Karpas-422 (cell line): ENCODE data around the gene HP. TPM values are rescaled to one million over a fixed set of nuclear protein-coding genes. Genes with fewer than 3 reads are reported as not detected.

Experiments used
- DNase-seq: peaks from one replicate; pipeline ENCODE4 v3.0.0-alpha.2; 2015
- H2AFZ ChIP-seq: fragments of 200-600 bp; sonication (generic); 2 replicates; pipeline ENCODE4 v1.6.1; 2014; ENCODE audit warnings: antibody characterized with exemption, low read length, mixed read lengths
- H3K27ac ChIP-seq: fragments of 200-600 bp; sonication (generic); 2 replicates; pipeline ENCODE4 v1.5.1; 2014; ENCODE audit warnings: mild to moderate bottlenecking, low read length, moderate library complexity
- H3K27me3 ChIP-seq: fragments of 200-600 bp; sonication (generic); 2 replicates; pipeline ENCODE4 v1.6.1; 2014; ENCODE audit warnings: low read length, mixed read lengths
- H3K36me3 ChIP-seq: fragments of 200-600 bp; sonication (generic); 2 replicates; pipeline ENCODE4 v1.6.1; 2014; ENCODE audit warnings: low read length, mixed read lengths; ENCODE audit not compliant: insufficient read depth
- H3K4me1 ChIP-seq: fragments of 200-600 bp; sonication (generic); 2 replicates; pipeline ENCODE4 v1.6.1; 2014; ENCODE audit warnings: mild to moderate bottlenecking, low read length, mixed read lengths
- H3K4me2 ChIP-seq: fragments of 200-600 bp; sonication (generic); 2 replicates; pipeline ENCODE4 v1.6.1; 2014; ENCODE audit warnings: low read length, low read depth, mild to moderate bottlenecking; ENCODE audit not compliant: poor library complexity, severe bottlenecking
- H3K4me3 ChIP-seq: fragments of 200-600 bp; sonication (generic); 2 replicates; pipeline ENCODE4 v1.5.1; 2014; ENCODE audit warnings: mild to moderate bottlenecking, antibody characterized with exemption, low read length, mixed read lengths
- H3K79me2 ChIP-seq: fragments of 200-600 bp; sonication (generic); 2 replicates; pipeline ENCODE4 v1.6.1; 2014; ENCODE audit warnings: mild to moderate bottlenecking, low read length, mixed read lengths
- H3K9ac ChIP-seq: fragments of 200-600 bp; sonication (generic); 2 replicates; pipeline ENCODE4 v1.6.0; 2014; ENCODE audit warnings: low read length
- H3K9me2 ChIP-seq: fragments of 200-600 bp; sonication (generic), shearing (Covaris generic); replicated peaks from 2 replicates; pipeline ENCODE4 v1.6.0; 2014; ENCODE audit warnings: mild to moderate bottlenecking, low read length, moderate library complexity; ENCODE audit not compliant: insufficient read depth
- H3K9me3 ChIP-seq: fragments of 300-700, 200-600 bp; sonication (generic); 2 replicates; pipeline ENCODE4 v1.6.1; 2014; ENCODE audit warnings: low read length, mixed read lengths
- H4K20me1 ChIP-seq: fragments of 200-600 bp; sonication (generic); 2 replicates; pipeline ENCODE4 v1.6.1; 2014; ENCODE audit warnings: mild to moderate bottlenecking, antibody characterized with exemption, low read length, low read depth; ENCODE audit not compliant: insufficient read depth
- total RNA-seq: library from RNA; depleted of rRNA; stranded (reverse); fragments of >200 nt; shearing (Covaris generic); gene quantifications from 2 replicates; pipeline ENCODE4 v1.2.3, GENCODE V29; 2014; ENCODE audit warnings: low replicate concordance

Gene HP
- total RNA-seq, 1 experiment from 2014 or later: not detected

DNA sequence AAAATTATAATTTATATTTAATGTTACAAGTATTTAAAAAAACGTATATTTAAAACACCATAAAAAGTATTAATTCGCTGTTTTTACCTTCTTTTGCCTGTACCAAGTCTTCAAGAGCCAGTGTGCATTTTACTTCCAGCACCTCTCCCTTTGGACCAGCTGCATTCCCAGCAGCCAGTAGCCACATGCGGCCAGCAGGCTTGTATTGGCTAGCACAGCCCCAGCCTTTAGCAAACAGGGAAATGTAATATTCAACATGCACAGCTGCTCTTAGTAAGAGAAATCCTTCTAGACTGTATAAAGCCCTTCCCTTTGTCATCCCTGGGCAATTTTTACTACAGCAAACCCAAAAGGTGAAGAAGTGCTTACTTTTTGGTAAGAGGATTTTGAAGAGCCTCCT is 39.2 kb upstream of the HP start:
- Histone ChIP-seq H3K36me3 (no peaks in the 10 kb centered on the region), H2AFZ (no peak overlapping the region), H3K9ac (no peak overlapping the region), H3K27me3 (no peaks in the 10 kb centered on the region), H3K9me3 (no peaks in the 10 kb centered on the region), H4K20me1 (no peaks in the 10 kb centered on the region), H3K9me2 (no peaks in the 10 kb centered on the region), H3K79me2 (peaks cover 7% of the 10 kb centered on the region), H3K4me3 (no peak overlapping the region), H3K4me2 (no peak overlapping the region), H3K4me1 (peaks cover 6% of the 10 kb centered on the region), H3K27ac (no peak overlapping the region)
- DNase-seq: no peak

DNA sequence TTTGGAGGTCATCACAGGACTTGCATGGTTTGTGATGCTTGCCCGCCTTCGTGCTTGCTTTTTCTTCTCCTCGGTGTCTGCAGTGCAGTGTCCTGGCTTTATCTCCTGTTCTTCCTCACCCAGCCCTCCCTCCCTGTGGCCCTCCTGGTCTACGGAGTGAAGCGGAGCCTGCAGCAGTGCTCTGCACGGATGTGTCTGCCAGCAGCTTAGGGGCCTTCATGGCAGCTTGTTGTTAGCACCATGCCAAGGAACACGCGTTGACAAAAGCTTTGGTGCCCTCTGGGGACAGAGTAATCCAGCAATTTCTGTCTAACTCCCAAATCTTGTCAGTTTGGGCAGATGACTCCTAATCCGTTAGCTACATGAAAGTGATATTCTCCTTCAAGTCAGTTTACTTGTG is 35.8 kb upstream of the HP start:
- no peak overlapping the region for H3K4me2 ChIP-seq
- no peaks in the 10 kb centered on the region for H3K9me2 ChIP-seq
- DNase-seq: no peak
- no peaks in the 10 kb centered on the region for H4K20me1 ChIP-seq
- H3K9me3 ChIP-seq: no peaks in the 10 kb centered on the region
- no peaks in the 10 kb centered on the region for H3K27me3 ChIP-seq
- H3K4me1 ChIP-seq: 0 out of 2 replicates have a peak, but pooled peaks cover 3% of the 10 kb centered on the region
- no peak overlapping the region for H3K4me3 ChIP-seq
- H2AFZ ChIP-seq: no peak overlapping the region
- no peak overlapping the region for H3K27ac ChIP-seq
- no peaks in the 10 kb centered on the region for H3K79me2 ChIP-seq
- no peak overlapping the region for H3K9ac ChIP-seq
- H3K36me3 ChIP-seq: no peaks in the 10 kb centered on the region; the same call in 1 of the 2 replicates

DNA sequence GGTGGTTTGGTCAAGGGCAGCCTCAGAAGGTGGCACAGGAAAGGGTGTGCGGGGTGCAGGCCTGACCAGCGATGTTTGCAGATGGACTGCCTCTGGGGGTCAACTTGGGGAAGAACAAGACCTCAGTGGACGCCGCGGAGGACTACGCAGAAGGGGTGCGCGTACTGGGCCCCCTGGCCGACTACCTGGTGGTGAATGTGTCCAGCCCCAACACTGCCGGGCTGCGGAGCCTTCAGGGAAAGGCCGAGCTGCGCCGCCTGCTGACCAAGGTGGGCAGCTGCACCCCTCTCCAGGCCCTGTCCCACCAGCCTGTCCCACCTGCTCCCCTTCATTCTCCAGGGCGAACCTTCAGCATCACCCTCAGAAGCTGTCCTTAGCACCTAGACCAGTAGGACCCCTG is 33.3 kb upstream of the HP start:
- Histone ChIP-seq H3K4me3 (no peak overlapping the region), H3K79me2 (no peaks in the 10 kb centered on the region), H3K36me3 (peaks cover 4% of the 10 kb centered on the region), H3K9me3 (no peaks in the 10 kb centered on the region), H3K9me2 (no peaks in the 10 kb centered on the region), H3K27ac (no peak overlapping the region), H3K9ac (no peak overlapping the region), H3K4me2 (no peak overlapping the region), H3K4me1 (no peaks in the 10 kb centered on the region), H4K20me1 (no peaks in the 10 kb centered on the region), H2AFZ (no peak overlapping the region), H3K27me3 (no peaks in the 10 kb centered on the region)
- DNase-seq: no peak

DNA sequence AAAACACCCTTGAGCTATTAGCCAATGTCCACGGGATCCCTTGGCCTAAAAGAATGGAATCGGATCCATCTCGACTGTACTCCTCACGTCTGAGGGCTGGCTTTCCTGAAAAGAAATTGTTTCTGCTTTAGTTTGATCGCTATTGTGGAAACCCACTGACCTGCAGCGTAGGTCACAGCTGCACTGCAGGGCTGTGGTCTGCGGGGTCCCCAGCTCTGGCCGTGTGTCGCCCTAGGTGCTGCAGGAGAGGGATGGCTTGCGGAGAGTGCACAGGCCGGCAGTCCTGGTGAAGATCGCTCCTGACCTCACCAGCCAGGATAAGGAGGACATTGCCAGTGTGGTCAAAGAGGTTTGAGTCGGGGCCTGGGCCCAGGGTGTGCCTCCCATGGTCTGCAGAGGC is 32.2 kb upstream of the HP start:
- Histone ChIP-seq H3K4me1 (no peaks in the 10 kb centered on the region), H3K79me2 (no peaks in the 10 kb centered on the region), H4K20me1 (no peaks in the 10 kb centered on the region), H3K4me3 (no peak overlapping the region), H3K9me2 (no peaks in the 10 kb centered on the region), H3K36me3 (peaks cover 4% of the 10 kb centered on the region), H3K4me2 (no peak overlapping the region), H3K27ac (no peak overlapping the region), H3K27me3 (no peaks in the 10 kb centered on the region), H3K9ac (no peak overlapping the region), H2AFZ (no peak overlapping the region), H3K9me3 (no peaks in the 10 kb centered on the region)
- DNase-seq: no peak

DNA sequence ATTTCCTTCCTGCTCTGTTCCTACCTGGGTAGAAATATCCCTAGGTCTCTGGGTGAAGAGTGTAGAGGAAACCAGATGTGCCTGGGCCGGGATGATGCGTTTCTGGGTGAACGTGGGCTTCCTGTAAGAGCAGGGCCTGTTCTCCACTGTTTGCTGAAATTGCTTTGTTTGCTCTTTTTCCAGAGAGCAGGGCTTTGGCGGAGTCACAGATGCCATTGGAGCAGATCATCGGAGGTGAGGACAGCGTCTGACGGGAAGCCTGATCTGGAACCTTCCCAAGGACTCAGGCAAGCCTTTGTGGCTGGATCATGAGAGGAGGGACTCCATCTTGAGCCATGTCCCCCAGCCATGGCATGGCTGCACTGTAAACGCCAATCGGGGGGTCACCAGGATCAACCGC is 30.3 kb upstream of the HP start:
- Histone ChIP-seq H3K36me3 (peaks cover 4% of the 10 kb centered on the region), H3K4me2 (no peak overlapping the region), H4K20me1 (no peaks in the 10 kb centered on the region), H3K9ac (no peak overlapping the region), H3K4me1 (no peaks in the 10 kb centered on the region), H3K27ac (no peak overlapping the region), H2AFZ (no peak overlapping the region), H3K27me3 (no peaks in the 10 kb centered on the region), H3K9me3 (no peaks in the 10 kb centered on the region), H3K79me2 (no peaks in the 10 kb centered on the region), H3K4me3 (no peak overlapping the region), H3K9me2 (no peaks in the 10 kb centered on the region)
- DNase-seq: no peak

DNA sequence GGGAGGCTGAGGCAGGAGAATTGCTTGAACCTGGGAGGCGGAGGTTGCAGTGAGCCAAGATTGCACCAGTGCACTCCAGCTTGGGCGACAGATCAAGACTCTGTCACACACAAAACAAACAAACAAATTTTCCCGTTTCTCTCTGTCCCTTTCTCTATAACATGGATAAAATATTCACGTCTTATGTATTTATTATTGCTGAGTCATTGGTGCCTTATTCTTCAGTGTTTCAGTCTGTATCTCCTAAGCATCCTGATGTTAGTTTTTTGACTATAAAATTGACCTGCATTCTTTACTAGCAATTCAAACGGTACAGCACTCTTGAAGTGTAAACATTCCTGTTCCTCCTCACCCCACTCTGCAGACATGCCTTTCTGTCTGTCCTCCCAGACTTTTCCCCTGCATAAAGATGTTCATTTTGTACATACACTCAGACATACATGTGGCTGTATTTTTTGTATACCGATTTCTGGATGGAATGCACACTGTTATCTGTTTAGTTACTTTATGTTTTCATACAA is 29.4 kb upstream of the HP start:
- Histone ChIP-seq H4K20me1 (no peaks in the 10 kb centered on the region), H3K4me1 (no peaks in the 10 kb centered on the region), H3K4me3 (no peak overlapping the region), H3K27me3 (no peaks in the 10 kb centered on the region), H3K4me2 (no peak overlapping the region), H3K27ac (no peak overlapping the region), H3K9ac (no peak overlapping the region), H3K36me3 (peaks cover 4% of the 10 kb centered on the region), H3K9me3 (no peaks in the 10 kb centered on the region), H3K9me2 (no peaks in the 10 kb centered on the region), H2AFZ (no peak overlapping the region), H3K79me2 (no peaks in the 10 kb centered on the region)
- no peak for DNase-seq

DNA sequence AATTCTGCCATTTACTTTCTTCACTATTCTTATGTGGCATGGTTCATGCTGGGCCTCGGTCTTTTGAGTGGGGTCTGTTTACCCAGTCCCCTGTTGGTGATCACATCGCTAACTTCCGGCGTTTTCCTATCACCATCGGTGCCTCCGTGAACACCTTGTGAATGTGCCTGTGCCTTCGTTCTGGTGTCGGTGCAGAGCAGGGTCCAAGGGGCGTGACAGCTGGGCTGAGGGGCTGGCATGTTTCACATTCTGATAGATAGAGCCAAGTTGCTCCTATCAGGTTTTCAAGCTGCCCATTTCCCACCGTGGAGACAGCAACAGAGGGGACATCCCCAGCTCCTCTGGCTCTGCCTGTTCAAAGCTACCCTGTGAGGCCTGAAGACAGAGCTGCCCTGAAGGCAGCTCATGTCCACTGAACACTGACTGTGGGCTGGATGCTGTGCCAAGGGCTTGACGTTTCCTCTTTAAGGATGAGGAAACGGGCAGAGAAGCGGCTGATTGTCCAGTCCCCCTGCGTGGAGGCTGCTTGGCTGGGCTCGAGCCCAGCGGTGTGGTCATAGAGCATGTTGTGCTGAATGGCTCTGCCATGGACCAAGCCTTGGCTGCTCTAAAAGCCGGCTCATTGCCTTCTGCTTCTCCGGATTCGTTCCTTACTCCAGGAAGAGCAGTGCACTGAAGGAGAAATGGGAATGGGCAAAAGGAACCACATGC is 28.7 kb upstream of the HP start:
- H3K36me3 ChIP-seq: peaks cover 4% of the 10 kb centered on the region
- no peaks in the 10 kb centered on the region for H4K20me1 ChIP-seq
- H3K9me2 ChIP-seq: no peaks in the 10 kb centered on the region
- no peaks in the 10 kb centered on the region for H3K4me1 ChIP-seq
- H3K4me2 ChIP-seq: no peak overlapping the region
- H3K4me3 ChIP-seq: no peak overlapping the region
- H3K9me3 ChIP-seq: no peaks in the 10 kb centered on the region
- H3K79me2 ChIP-seq: no peaks in the 10 kb centered on the region
- H3K27ac ChIP-seq: no peak overlapping the region
- H3K27me3 ChIP-seq: no peaks in the 10 kb centered on the region
- H2AFZ ChIP-seq: no peak overlapping the region
- DNase-seq: no peak
- no peak overlapping the region for H3K9ac ChIP-seq

DNA sequence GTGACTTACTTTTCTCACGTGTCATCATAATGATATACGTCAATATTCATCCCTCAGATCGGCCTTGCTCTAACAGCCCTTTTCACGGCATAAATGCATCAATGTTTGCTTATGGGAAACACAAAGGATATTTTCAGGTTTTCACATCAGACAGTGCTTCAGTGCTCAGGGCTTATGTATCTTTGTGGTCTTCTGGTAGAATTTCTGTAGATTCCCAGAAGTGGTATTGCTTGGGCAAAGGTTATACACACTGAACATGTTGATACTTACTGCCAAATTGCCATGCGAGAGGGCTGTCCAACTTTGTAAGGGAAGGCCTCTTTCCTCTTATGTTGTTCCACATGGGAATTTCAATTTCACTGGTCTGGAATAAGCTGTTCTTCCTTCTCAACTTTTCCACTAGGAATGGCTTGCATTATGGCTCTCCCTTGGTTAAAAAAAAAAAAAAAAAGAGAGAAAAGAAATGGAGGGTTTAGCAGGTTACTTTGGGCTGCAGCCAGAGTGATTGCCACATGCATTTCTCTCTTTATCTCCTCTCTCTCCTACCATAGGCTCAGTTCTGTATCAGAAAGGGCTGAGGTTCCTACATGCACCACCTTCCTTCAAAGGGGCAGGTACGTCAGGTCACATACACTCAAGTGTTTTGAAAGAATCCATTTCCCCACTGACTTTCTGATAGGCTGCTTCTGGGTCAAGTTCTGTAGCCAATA is 26.5 kb upstream of the HP start:
- Histone ChIP-seq H3K27ac (no peak overlapping the region), H3K36me3 (peaks cover 4% of the 10 kb centered on the region; the same call in 1 of the 2 replicates), H3K4me1 (no peaks in the 10 kb centered on the region), H3K9me2 (no peaks in the 10 kb centered on the region), H3K9ac (no peak overlapping the region), H3K79me2 (no peaks in the 10 kb centered on the region), H3K27me3 (no peaks in the 10 kb centered on the region), H2AFZ (no peak overlapping the region), H3K4me2 (no peak overlapping the region), H3K4me3 (no peak overlapping the region), H4K20me1 (no peaks in the 10 kb centered on the region), H3K9me3 (no peaks in the 10 kb centered on the region)
- no peak for DNase-seq
